ENCODE data around the gene ZDHHC14. TPM values are rescaled to one million over a fixed set of nuclear protein-coding genes. Genes with fewer than 3 reads are reported as not detected.

Gene ZDHHC14
- total RNA-seq, 1 experiment from 2014 or later, result 3.2 TPM

DNA sequence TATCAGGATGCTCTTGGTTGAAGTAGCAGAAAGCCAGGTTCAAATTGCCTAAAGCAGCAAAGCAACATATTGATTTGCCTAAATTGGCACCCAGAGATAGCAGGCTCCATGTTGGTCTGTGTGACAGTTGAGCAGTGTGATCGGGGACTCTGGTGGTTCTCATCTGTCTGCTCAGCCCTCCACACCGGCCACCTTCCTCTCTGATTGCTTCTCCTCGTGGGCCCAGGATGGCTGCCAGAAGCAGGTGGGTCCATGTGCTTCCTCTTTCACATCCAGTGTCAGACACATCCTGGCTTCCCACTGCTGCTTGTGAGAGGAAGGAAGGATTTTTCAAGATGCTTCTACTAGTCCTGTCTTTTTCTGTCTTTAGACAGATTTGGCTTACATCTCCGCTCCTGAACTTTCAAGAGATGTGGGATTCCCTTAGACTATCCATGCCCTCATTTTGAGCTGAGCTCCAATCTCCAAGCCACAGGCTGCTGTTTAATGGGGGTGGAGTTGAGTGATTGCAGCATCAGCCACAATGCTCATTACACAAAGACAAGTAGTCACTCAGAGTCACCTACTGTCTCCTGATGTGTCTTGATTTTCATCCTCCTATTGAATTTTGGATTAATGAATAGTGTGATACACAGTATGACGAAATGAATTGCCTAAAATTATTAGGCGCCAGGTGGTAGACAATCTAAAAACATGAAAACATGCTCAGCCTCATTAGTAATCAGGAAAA is 122.2 kb downstream of the ZDHHC14 start:
- CTCF ChIA-PET, result no interaction called here
- Mint-ChIP-seq H3K36me3 (ENCODE audit: insufficient read depth, unreplicated experiment) (no peaks in the 10 kb centered on the region), H3K9me3 (ENCODE audit: unreplicated experiment) (peaks cover 40% of the 10 kb centered on the region), H3K27ac (ENCODE audit: low read depth, unreplicated experiment) (no peak overlapping the region), H3K27me3 (ENCODE audit: insufficient read depth, unreplicated experiment) (no peaks in the 10 kb centered on the region), H3K4me1 (ENCODE audit: insufficient read depth, unreplicated experiment) (no peaks in the 10 kb centered on the region), H3K4me3 (ENCODE audit: unreplicated experiment) (no peak overlapping the region)
- POLR2A ChIA-PET, result no interaction called here
- TF ChIP-seq, protein P1, sequence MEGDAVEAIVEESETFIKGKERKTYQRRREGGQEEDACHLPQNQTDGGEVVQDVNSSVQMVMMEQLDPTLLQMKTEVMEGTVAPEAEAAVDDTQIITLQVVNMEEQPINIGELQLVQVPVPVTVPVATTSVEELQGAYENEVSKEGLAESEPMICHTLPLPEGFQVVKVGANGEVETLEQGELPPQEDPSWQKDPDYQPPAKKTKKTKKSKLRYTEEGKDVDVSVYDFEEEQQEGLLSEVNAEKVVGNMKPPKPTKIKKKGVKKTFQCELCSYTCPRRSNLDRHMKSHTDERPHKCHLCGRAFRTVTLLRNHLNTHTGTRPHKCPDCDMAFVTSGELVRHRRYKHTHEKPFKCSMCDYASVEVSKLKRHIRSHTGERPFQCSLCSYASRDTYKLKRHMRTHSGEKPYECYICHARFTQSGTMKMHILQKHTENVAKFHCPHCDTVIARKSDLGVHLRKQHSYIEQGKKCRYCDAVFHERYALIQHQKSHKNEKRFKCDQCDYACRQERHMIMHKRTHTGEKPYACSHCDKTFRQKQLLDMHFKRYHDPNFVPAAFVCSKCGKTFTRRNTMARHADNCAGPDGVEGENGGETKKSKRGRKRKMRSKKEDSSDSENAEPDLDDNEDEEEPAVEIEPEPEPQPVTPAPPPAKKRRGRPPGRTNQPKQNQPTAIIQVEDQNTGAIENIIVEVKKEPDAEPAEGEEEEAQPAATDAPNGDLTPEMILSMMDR (IDR thresholded peaks at IDR 0.05; ENCODE audit: unreplicated experiment), result no peak
- intact Hi-C loops (cut with micrococcal nuclease), result no loop called here
- no peak for DNase-seq (ENCODE audit: unreplicated experiment)
- no TSS peak for BruUV-seq (replicated peaks)

DNA sequence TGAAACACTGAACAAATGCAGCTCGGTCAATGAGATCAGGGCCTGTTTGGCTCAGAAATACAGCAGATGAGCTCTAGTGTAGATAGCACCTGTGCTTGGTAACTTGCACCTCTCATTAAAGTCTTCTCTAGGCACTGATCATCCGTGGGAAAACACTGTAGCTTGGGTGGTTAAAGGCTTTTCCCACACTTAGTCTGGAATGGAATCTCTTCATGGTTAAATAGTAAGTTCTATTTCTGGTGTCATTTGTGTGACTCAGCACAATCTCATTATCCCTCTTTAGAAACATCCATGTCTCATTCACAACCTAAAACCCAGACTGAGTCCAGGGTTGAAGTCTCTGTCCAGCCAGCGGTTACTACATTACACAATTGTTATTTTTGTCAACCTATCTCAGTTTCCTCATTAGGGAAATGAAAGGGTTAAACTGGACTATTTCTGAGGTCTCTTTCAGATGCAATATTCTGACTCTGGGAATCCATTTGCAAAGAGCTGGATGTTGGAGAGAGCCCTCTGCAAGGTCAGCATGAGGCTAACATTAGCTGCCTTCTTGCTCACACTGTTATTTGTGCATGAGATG is 125.0 kb downstream of the ZDHHC14 start:
- Mint-ChIP-seq H3K27ac (ENCODE audit: low read depth, unreplicated experiment) (no peak overlapping the region), H3K4me1 (ENCODE audit: insufficient read depth, unreplicated experiment) (no peaks in the 10 kb centered on the region), H3K27me3 (ENCODE audit: insufficient read depth, unreplicated experiment) (no peaks in the 10 kb centered on the region), H3K36me3 (ENCODE audit: insufficient read depth, unreplicated experiment) (no peaks in the 10 kb centered on the region), H3K4me3 (ENCODE audit: unreplicated experiment) (no peak overlapping the region), H3K9me3 (ENCODE audit: unreplicated experiment) (peaks cover 31% of the 10 kb centered on the region)
- POLR2A ChIA-PET, result no interaction called here
- CTCF ChIA-PET, result interaction anchor here (0.6 kb wide), 1 partner anchor 27 kb away, joined by 4 read pairs; no protein-coding TSS in a partner anchor
- no peak for DNase-seq (ENCODE audit: unreplicated experiment)
- intact Hi-C loops (cut with micrococcal nuclease), result no loop called here
- TF ChIP-seq, protein P1 (IDR thresholded peaks at IDR 0.05; ENCODE audit: unreplicated experiment), result no peak
- BruUV-seq (replicated peaks), result no TSS peak

DNA sequence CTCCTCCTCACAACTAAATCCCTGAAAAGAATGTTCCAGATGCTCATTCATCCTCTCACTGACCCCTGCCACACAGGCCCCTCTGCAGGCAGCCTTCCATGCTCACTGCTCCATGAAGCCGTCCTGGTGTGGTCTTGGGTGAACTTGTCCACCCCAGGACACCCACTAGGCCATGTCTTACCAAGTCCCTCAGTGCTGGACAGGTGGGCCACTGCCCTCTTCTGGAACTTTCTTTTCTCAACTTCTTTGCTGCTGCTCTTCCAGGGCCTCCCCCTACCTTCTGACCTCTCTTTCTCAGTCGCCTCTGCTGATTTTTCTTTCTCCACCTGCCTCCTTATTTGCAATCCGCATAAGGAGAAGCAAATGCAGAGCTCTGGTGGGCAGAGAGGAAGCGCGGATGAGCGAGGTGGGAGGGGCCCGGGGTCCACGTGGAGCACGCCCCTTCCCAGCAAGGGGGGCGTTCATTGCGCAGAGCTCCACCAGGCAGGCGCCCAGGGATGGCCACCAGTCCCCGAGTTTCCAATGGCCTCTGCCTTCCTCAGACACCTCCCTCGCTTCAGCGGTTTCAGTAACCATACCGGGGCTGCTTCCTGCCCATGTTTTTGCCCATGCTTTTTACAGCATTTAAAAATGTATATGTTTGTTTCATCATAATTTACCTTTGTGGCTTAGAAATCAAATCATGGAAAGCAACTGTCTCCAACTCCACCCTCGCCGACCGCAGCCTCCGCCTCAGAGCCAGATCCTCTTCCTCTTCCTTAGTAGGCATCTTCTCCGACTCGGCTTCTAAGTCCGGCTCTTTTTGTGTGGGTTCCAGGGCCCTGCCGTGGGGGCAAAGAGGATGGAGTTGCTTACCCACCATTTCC is 129.6 kb downstream of the ZDHHC14 start:
- BruUV-seq (replicated peaks), result no TSS peak
- DNase-seq (ENCODE audit: unreplicated experiment), result no peak
- ChIA-PET POLR2A (no interaction called here), CTCF (no interaction called here)
- no peak overlapping the region for H3K4me3 Mint-ChIP-seq (ENCODE audit: unreplicated experiment)
- H3K9me3 Mint-ChIP-seq (ENCODE audit: unreplicated experiment), result peaks cover 24% of the 10 kb centered on the region
- peaks cover 8% of the 10 kb centered on the region for H3K4me1 Mint-ChIP-seq (ENCODE audit: insufficient read depth, unreplicated experiment)
- intact Hi-C loops (cut with micrococcal nuclease), result no loop called here
- no peaks in the 10 kb centered on the region for H3K36me3 Mint-ChIP-seq (ENCODE audit: insufficient read depth, unreplicated experiment)
- TF ChIP-seq, protein P1 (IDR thresholded peaks at IDR 0.05; ENCODE audit: unreplicated experiment), result no peak
- no peaks in the 10 kb centered on the region for H3K27me3 Mint-ChIP-seq (ENCODE audit: insufficient read depth, unreplicated experiment)
- H3K27ac Mint-ChIP-seq (ENCODE audit: low read depth, unreplicated experiment), result no peak overlapping the region

DNA sequence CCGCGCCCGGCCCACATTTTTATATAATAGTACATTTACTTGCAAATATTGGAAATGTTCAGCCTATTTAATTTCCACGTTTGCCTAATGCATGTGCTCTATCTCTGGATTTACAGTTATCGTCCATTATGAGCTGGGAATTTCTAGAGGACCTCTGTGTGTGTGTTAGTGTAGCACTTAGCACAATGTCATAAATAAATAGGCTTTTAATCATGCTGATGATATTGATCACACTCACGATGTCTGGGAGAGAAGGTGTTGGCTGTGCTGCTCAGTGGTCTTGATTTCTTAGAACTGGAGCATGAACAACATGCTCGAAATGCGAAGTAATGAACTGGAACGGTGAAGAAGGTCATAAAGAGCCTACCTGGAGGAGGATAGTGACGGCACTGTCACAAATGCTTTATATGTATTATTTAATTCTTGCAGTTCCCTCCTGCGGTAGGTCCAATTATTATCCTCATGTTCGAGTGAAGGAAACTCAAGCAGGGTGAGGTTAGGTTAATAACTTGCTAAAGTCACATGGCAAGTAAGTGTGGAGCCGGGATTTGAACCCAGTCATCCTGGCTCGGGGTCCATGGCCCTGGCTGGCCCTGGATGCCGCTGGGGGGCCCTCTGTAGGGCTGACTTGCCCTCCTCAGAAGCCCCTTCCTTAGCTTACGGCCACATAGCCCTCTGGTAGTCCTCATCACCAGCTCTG is 130.8 kb downstream of the ZDHHC14 start:
- intact Hi-C loops (cut with micrococcal nuclease), result no loop called here
- TF ChIP-seq, protein P1 (IDR thresholded peaks at IDR 0.05; ENCODE audit: unreplicated experiment), result no peak
- peaks cover 11% of the 10 kb centered on the region for H3K9me3 Mint-ChIP-seq (ENCODE audit: unreplicated experiment)
- no peaks in the 10 kb centered on the region for H3K27me3 Mint-ChIP-seq (ENCODE audit: insufficient read depth, unreplicated experiment)
- H3K4me3 Mint-ChIP-seq (ENCODE audit: unreplicated experiment), result no peak overlapping the region
- ChIA-PET POLR2A (no interaction called here), CTCF (no interaction called here)
- H3K4me1 Mint-ChIP-seq (ENCODE audit: insufficient read depth, unreplicated experiment), result peaks cover 8% of the 10 kb centered on the region
- no peak overlapping the region for H3K27ac Mint-ChIP-seq (ENCODE audit: low read depth, unreplicated experiment)
- DNase-seq (ENCODE audit: unreplicated experiment), result no peak
- no TSS peak for BruUV-seq (replicated peaks)
- no peaks in the 10 kb centered on the region for H3K36me3 Mint-ChIP-seq (ENCODE audit: insufficient read depth, unreplicated experiment)

Data from MCF 10A (cell line).